Left colon (tissue), 2 donors: ENCODE measurements around the gene MST1R. TPM values are rescaled to one million over a fixed set of nuclear protein-coding genes. Genes with fewer than 3 reads are reported as not detected.
A peak's percentile ranks its signal among the peaks of the same experiment; 100 is the strongest.
"Not testable (repeated sequence)": the region's sequence is repeated elsewhere in the genome, so short reads cannot be mapped to it uniquely, and the experiment has no call there.

Experiments
- ATAC-seq: fragments of 200-7000 bp; cut with Tn5 transposase; one replicate; pipeline ENCODE4 v1.9.1; 2020; ENCODE audit warnings: mild to moderate bottlenecking, moderate library complexity
- DNase-seq, 2 donors: peaks; one replicate each; pipeline ENCODE4 v3.0.0-alpha.2; 2020
- intact Hi-C, 2 donors: fragments of 100-400 bp; cut with DNase I in 1 of 2; cut with micrococcal nuclease in 1 of 2; formaldehyde crosslinking; loops; one replicate each; pipeline versions ENCODE4 v1.11.2 to v1.14.0; 2022; cut with DNase I, micrococcal nuclease
- total RNA-seq, 2 donors: library from RNA; stranded (reverse); fragmentation: NEBNext Ultra II Directional; extraction: Animal tissue kit (Norgen Biotek cat#: 25700); gene quantifications; one replicate each; pipeline ENCODE4 v1.2.1, GENCODE V29; 2021
- donor health status: DM: no; HTN: no; CAD: no.
- donor health status: DM: yes; HTN: yes; CAD: no.

MST1R gene
- total RNA-seq, 2 donors from 2014 or later = 124 to 145 TPM

DNA sequence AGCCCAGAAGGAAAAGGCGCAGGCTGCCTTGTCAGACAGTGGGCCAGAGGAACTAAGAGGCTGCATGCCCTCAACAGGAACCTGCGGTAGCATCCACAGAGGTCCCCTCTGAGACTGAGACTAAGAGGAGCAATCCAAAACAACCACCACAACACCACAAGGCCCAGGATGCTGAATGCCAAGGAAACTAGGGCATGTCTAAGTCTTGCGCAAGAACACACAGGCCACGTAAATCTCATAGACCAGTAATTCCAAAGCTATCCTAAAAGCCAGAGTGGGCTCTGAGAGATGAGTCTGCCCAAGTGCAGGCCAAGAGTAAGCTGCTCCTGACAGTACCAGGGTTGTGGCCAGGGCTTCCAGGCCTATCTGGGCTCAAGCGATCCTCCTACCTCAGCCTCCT is 13.0 kb upstream of the MST1R start:
- ATAC-seq = no peak
- no peak for DNase-seq
- intact Hi-C loops = no loop called here

DNA sequence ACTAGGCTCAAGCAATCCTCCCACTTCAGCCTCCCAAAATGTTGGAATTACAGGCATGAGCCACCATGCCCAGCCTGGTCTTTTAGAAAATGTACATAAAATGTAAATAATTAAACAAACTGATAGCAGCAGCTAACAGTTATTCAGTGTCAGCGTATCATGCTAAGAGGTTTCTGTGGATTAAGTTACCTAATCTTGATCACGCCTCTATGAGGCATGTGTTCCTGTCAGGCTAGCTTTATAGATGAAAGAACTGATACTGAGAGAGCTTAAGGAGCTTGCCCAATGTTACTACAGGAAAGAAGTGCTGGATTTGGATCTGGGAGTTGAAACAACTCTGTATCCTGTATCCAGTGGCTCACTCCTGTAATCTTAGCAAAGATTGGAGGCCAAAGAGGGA is 11.2 kb upstream of the MST1R start:
- intact Hi-C loops = no loop called here
- DNase-seq (no peak), ATAC-seq (peak; percentile 31)

DNA sequence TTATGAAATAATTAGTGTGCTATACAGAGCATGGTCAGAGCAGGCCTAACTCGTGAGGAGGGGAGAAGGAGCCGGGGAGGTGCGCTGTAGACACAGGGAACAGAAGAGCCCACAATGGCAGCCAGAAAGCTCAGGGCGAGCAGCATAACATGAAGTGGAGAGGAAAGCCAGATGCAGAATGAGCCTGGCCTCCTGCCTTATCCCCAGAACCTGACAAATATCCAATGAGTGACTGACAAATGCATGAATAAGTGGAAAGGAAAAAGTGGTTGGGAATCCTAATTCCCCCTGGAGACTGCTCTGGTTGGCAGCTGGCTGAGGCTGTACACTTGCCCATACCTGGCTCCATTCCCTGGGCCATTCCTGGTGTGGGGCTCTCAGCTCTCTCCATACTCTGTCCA is 9.2 kb upstream of the MST1R start:
- intact Hi-C loops = no loop called here

DNA sequence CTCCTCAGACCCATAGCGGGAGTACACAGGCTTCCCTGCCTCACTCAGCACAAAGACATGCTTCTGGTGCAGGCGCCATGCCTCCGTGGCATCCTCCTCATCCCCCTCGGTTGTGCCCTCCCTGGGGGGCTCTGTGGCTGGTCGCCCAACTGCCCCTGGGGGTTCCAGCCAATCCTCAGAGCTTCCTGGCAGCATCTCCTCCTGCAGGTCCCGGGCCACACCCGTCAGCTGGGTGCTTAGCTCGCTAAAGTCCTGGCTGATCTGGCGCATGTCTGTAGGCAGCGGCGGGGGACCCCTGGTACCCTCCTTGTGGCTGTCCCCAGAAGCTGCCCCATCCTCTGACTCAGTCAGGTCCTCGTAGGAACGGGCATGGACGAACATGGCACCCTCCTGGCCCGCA is 7.9 kb upstream of the MST1R start:
- DNase-seq = no peak
- ATAC-seq = no peak
- intact Hi-C loops = no loop called here

More for the DNA sequence above, 9.2 kb upstream of the MST1R start:
- DNase-seq (no peak), ATAC-seq (no peak)

DNA sequence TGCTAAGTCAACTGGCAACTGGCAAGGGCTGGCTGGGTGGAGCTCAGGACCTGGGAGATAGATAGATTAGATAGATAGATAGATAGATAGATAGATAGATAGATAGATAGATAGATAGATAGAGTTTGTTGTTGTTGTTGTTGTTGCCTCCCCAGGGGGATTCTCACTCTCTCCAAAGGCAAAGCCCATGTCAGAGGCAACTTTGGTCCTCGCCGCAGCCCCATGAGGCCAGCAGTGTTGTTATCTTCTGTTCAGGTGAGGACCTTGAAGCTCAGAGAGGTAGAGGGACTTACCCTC is 7.4 kb upstream of the MST1R start:
- intact Hi-C loops = no loop called here
- ATAC-seq = no peak
- DNase-seq = no peak

DNA sequence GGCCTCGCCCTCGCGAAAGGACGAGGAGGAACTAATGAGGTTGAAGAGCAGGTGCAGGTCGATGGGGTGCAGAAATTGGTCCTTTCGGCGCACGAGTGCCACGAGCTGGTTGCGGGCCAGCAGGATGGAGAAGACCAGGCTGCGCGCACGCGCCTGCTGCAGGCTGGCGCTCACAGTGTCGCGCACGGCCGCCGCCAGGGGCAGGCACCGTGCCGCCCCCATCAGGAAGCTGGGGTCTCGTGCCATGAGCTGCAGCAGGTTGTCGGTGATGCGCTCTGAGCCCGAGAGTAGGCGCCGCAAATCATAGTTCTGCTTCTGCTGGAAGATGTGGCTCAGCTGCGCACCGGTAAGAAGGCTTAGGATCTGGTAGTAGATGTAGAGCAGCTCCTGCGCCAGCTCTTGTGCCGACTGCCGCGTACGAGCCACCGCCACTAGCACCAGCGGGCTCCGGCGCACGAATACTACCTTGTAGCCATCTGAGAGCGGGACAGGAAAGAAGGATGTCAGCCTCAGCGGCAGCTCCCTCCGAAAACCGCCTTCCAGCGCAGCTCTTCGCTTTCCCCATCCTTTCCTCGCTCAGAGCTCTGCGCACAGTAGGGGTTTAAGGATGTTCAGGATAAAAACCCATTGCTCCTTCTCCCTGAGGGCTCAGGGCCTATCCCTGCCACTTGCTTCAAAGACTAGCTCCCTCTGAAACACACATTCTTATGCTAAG is 6.9 kb upstream of the MST1R start:
- intact Hi-C loops = no loop called here
- ATAC-seq (no peak), DNase-seq (no peak)

DNA sequence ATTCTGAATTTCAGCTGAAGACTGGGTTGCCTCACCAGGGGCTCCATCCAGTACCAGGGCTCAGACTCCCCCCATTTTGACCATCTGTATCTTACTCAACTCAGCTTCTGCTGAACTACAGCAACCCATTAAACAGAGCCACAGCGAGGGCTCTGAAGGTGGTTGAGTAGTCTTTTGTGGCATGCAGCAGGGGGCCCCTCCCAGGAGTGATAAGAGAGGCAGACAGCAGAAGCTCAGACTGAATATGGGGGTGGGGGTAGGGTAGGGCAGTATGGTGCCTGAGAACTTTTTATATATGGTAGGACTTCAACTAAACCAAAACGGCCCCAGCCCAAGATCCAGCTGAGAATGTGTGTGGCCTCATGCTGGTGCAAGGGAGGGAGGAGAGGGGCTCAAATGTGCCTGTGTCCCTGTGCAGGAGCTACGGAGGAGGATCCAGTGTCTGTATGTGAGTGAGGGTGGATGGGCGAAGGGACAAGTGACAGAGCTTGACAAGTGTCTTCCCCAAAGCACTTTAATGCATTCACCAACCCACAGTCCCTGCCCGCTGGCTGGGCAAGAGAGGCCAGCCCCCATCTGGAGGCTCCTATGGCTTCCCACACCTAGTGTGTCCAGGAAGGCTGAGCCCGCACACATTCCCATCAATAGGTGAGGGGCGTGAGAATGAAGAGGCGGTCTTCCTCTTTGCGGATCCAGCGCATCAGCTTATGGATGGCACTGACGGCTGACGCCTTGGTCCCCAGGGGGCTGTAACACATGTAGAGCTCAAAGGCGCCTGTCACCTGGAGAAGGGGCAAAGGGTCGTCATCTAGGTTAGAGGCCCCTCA is 4.9 kb upstream of the MST1R start:
- DNase-seq = no peak
- intact Hi-C loops = loop anchor here in 1 of 2 donors (10.0 kb wide), 1 partner anchor 104 kb away; the partner anchor contains the start of gene INKA1
- ATAC-seq = no peak

DNA sequence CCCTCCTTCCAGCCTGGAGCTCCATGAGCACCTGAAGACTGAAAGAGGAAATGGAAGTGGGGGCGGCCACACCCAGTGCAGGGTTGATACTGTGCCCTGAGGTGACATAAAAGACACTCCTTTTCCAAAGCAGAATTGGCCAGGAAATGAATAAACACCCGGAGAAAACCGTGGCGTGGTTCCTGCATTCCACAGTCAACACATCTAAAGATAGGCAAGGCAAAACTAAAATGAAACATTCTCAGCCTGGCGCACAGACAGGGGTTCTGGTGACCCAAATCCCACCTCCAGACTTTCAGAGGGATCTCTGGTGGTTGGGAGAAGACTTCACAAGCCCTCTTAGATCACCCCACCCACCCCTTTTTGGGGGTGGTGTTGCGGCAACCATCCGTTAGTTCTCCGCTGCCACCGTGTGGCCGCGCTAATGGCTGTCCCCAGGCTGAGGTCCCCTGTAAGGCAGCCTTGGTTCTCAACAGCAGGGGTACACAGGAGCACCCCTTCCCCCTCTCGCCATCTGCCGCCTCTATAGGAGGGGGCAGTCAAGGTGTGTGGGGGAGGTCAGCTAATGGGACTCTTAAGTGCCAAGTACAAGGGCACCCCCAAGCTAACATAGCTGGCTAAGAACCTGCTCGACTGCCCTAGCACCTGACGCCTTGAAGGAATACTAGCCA is 2.5 kb upstream of the MST1R start:
- DNase-seq (peak; percentile 83 to 88), ATAC-seq (peak; percentile 68)
- intact Hi-C loops = loop anchor here in 1 of 2 donors (10.0 kb wide), 1 partner anchor 101 kb away; the partner anchor contains the start of gene INKA1

DNA sequence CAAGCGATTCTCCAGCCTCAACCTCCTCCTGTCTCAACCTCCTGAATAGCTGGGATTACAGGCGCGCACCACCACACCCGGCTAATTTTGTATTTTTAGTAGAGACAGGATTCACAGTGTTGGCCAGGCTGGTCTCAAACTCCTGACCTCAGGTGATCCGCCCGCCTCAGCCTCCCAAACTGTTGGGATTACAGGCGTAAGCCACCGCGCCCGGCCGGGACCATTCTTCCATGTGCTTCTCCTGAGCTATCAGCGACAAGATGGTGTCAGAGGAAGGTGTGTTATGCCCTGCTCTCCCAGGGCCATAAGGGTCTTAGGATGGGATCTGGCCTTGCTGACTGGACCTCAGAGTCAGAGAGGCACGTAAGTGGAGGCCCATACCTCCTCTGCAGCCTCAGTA is 775 bp upstream of the MST1R start:
- intact Hi-C loops = loop anchor here in 1 of 2 donors (10.0 kb wide), 1 partner anchor 100 kb away; the partner anchor contains the start of gene INKA1
- ATAC-seq, DNase-seq: not testable (repeated sequence)

DNA sequence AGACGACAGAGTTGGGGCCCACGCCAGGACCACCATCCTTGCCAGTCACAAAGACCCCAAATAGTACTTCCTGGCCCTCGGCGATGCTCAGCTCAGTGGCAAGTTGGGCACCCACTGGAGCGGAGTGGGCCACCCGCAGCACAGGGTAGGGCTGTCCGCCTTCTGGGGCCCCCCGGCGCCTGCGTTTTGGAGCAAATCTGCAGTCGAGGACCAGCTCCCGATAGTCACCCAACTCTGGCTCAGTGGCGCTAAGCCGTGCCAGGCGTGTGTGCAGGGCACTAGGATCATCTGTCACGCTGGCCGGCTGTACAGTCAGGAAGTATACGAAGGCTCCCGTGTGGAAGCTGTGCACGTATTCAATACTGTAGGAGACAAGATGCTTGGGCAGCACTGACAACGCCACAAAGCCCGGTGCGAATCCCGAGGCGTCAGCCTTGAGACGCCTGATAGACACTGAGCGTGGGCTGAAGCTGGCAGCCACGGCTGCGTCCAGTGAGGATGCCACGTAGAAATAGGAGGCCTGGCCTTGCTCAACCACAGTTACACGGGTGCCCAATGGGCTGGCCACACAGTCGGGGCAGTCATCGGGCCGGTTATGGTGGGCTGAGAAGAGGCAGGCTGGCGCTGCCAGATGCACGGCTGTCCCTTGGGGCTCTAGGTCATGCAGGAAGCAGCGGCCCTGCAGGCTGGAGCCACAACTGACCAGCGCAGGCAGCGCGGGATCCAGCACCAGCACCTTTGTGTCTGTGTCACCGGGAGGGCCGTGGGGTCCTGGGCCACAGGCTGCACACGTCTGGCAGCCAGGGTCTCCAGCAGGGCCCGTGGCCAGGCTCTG is 945 bp downstream of the MST1R start:
- DNase-seq (peak in 1 of 2 donors; percentile 25), ATAC-seq (no peak)
- intact Hi-C loops = loop anchor here in 1 of 2 donors (10.0 kb wide), 1 partner anchor 98 kb away; the partner anchor contains the start of gene INKA1

DNA sequence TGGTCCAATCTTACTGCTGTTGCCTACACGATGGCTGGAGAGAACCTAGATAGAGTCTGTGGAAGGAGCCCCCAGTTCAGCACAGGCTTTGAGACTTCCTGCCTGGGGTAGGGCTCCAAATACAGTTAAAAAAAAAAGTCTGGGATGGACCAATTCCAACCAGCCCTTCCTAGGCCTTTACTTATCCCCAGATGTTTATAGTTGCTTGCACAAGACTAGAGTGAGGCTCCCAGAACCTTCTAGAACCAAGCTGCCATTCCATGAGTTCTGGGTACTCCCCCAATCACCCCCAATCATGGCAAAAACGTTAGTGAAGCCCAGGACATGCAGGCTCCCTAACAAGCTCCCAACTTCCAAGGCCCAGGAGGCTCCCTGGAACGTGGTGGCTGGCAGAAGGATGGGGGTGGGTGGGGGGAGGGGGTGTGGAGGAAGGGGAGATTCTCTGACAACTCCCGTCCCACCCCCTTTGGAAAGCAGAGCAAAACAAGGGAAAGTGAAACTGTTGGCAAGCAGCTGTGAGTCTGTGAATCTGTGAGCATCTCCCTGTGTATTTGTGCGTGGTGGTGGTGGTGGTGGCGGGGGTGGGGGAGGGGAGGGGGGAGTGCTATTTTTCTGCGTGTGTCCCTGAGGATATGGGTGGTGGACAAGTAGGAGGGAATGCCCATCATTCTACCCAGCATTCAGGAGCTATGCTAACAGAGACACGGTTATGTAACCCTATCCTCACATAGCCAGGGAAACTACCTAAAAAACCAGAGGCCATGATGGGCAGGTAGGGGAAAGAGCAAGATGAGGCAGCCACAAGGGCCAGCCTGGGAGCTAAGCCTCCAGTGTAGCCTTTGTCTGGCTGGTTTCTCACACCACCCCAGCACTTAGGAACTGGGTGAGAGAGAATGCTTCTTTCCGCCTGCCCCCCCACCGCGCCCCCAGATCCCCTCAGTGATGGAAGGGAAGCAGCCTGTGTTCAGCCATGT is 2.0 kb downstream of the MST1R start:
- DNase-seq (no peak), ATAC-seq (no peak)

DNA sequence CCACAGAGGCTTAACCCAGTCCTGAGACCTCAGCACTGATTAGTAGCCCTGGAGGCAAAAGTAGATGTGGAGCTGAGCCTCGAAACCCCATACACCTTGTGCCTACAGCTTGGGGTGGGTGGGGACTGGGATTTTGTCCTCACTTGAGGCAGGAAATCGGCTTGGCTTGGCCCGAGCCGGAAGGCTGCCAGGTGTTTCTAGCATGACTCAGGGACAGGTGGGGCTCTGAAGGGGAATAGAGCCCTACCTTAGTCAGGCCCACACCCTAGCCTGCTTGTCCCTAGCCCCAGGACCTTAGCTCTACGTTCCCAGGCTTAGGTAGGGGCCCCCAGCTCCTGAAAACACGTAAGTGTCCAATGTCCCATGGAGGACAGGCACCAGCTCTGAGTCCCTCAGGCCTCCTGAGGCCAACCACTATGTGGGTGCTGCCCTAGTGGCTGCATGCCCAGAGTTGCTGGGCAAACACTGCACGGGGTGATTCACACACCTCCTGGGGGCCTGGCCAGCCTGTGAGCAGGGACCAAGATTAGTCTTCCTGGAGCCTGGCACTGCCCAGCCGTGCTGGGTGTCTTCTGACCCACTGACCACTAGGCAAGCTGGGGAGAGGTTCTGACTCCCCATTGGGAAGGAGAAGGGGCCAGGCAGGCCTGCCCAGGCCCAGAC is 3.1 kb downstream of the MST1R start:
- intact Hi-C loops = loop anchor here in 1 of 2 donors (10.0 kb wide), 1 partner anchor 96 kb away; the partner anchor contains the start of gene INKA1
- DNase-seq = peak; percentile 85 to 92
- peak; percentile 72 for ATAC-seq

More for the DNA sequence above, 2.0 kb downstream of the MST1R start:
- intact Hi-C loops = loop anchor here in 1 of 2 donors (10.0 kb wide), 1 partner anchor 97 kb away; the partner anchor contains the start of gene INKA1

DNA sequence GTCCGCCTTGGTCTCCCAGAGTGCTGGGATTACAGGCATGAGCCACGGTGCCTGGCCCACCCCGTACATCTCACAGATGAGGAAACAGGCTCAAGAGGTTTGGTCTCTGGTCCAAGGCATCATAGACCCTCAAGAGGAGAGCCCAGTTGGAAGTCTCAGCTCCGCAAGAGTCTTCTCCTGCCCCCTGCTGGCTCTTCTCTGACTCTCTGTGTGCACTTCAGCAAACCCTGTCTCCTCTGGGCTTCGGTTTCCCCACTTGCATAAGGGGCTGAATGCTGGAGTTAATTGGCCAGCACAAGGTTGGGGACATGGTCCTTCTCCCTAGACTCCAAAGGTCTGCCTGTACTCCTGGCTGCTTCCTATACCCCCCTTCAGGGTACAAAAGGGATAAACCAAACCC is 3.9 kb downstream of the MST1R start:
- intact Hi-C loops = loop anchor here in 1 of 2 donors (10.0 kb wide), 1 partner anchor 95 kb away; the partner anchor contains the start of gene INKA1
- ATAC-seq = no peak
- DNase-seq = no peak

DNA sequence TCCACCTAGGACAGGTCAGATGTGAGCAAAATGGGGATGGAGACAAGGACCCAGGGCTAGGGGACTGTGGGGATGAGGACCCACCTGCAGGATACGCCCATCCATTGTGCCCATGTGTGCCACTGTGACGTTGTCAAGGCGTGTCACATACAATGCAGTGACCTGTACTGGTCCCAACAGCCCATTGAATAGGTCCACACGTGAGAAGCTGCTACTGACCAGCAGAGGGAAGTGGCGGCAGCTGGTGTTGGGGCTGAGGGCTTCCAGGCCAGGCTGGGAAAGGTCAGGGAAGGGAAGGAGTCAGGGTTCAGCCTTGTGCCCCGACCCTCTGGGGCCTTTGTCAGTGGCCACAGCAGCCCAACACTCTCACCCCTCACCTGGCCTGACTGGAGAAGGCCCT is 4.7 kb downstream of the MST1R start:
- no peak for ATAC-seq
- intact Hi-C loops = no loop called here

DNA sequence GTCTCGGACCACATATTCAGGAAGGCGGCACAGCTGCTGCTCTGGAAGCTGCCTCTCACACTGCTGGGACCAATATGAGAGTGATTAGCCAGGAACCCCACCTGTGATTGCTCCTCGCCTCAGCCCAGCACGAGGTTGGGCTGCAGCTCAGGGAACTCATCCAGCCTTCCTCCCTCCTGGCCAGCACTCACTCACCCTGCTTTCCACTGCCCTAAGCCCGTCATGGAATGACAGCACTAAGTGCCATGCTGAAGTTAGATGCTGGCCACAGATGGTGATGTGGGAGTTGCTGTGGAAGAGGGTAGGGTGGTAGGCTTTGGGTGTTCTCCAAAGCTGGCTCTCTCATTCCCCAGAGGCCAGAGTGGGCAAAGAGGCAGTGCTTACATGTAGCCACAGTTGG is 7.3 kb downstream of the MST1R start:
- DNase-seq (no peak), ATAC-seq (no peak)
- intact Hi-C loops = no loop called here

More for the DNA sequence above, 4.7 kb downstream of the MST1R start:
- DNase-seq = no peak

DNA sequence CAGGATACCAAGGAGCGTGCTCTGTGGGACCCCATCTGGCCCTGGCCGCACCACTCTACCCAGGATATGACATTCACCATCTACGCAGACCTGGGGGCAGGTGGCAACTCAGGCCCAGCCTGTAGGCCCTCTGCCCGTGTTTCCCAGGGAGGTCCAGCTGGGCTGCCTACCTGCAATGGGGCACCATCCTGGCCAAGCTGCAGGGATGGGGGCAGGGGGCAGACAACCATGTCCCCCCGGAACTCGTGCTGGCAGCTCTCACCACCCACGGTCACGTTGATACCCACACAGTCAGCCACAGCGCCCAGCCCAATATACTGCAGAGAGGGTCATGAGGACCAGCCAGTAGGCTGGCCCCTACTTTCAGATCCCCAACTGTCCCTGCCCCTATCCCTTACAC is 7.9 kb downstream of the MST1R start:
- ATAC-seq = no peak
- intact Hi-C loops = no loop called here
- DNase-seq = no peak

DNA sequence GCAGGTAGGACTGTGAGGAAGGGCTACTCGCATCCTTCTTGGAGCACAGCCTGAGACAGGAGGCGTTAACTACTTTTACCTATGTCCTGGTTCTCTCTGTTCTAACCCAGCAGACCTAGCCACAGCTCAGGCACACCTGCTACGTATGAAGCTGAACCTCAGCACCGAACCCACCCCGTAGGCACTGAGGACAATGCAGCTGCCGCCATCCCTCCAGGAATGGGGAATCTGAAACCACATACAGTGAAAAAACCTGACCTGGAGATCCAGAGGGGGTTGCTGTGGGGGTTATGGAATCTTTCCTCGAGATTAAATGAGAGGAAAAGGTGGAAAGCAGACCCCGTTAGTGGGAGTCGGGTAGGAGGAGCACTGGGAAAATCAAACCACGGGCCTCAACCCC is 14.4 kb downstream of the MST1R start:
- DNase-seq (no peak), ATAC-seq (no peak)
- intact Hi-C loops = no loop called here
